ENCODE data around the gene MEX3D.

GRCh38 chr19:1532003-1532402 is 36.1 kb downstream of the MEX3D start:
- TF ChIP-seq CTCF (optimal IDR thresholded peaks at IDR 0.05 in 1 of 3, IDR thresholded peaks at IDR 0.05 in 1 of 3, conservative IDR thresholded peaks at IDR 0.05 in 1 of 3; ENCODE audit: extremely low read depth in 1 of 3, insufficient read depth in 2 of 3, low read length in 3 of 3) (no peak), EZH2 (IDR thresholded peaks at IDR 0.05; ENCODE audit: low read length) (no peak)

Measured in keratinocyte (primary cell).